ENCODE measurements around the gene FAT1.

Gene FAT1

DNA sequence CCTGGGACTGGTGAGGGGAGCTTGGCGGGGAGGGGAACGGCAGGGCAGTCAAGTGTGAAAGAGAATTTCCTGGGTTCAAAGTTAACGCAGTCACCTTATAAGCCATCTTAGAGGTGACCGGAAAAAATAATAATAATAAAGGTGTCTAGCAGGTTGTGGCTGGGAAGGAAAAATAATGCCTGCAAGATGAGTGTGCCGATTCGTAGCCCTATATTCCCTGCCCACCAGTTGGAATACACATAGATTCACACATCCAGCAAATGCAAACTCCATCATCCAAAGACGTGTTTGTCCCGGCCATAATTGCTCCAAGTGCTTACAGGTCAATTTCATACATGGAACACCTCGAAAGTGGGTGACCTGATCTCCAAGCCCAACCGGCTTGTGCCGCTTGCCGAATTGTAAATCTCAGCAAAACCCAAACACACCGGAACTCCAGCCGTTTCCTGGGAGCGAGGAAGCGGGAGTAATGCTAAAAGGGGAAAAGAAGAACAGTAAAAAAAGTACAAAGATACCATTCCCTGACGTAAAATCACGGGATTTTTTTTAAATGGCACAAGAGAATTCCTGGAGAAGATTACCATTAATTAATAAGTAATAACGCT is 1.3 kb upstream of the FAT1 start:
- TF ChIP-seq, protein P1, sequence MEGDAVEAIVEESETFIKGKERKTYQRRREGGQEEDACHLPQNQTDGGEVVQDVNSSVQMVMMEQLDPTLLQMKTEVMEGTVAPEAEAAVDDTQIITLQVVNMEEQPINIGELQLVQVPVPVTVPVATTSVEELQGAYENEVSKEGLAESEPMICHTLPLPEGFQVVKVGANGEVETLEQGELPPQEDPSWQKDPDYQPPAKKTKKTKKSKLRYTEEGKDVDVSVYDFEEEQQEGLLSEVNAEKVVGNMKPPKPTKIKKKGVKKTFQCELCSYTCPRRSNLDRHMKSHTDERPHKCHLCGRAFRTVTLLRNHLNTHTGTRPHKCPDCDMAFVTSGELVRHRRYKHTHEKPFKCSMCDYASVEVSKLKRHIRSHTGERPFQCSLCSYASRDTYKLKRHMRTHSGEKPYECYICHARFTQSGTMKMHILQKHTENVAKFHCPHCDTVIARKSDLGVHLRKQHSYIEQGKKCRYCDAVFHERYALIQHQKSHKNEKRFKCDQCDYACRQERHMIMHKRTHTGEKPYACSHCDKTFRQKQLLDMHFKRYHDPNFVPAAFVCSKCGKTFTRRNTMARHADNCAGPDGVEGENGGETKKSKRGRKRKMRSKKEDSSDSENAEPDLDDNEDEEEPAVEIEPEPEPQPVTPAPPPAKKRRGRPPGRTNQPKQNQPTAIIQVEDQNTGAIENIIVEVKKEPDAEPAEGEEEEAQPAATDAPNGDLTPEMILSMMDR (IDR thresholded peaks at IDR 0.05; ENCODE audit: low read depth, low read length) = no peak
- peak overlapping the region; percentile 73 to 82 for H3K4me3 ChIP-seq (replicated peaks in 1 of 2; ENCODE audit: low read depth in 2 of 2, low read length in 2 of 2)
- DNase-seq (ENCODE audit: low read depth in 2 of 2) = peak; percentile 29 to 55

DNA sequence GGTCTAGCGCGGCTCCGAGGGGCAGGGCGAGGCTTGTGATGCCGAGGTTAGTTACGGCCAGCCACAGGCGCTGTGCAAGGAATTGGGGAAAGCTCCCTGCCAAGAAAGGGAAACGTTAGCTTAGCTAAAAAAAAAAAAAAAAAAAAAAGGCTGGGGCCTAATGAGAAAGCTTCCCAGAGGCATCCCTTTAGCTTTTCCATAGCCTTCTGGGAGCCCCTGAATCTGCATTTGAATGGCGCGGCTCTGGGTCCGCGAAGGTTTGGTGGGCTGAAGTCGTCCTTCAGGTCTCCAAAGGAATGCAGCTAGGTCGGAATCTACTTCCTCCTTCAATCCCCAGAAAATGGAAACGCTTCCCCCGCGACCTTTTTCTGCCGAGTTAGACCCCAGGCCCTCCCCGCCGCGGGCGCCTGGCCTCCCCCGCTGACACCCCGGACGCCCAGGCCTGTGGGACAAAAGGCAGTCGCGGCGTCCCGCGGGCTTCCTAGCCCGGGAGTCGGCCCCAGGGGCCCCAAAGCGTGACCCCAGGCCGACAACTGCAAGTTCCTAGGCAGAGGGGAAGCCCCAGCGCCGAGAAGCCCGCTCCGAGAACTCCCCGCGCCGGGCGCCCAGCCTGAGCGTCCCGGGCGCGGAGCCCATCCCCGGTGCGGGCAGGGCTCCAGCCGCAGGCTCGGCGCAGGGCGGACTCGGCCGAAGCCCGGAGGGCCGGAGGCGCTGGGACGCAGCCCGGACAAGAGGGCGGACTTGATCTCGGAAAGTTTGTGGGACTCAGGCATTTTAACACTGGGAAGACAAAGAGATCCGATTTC is 605 bp upstream of the FAT1 start:
- H3K4me3 ChIP-seq (replicated peaks in 1 of 2; ENCODE audit: low read depth in 2 of 2, low read length in 2 of 2) = peak overlapping the region; percentile 73 to 82
- TF ChIP-seq, protein P1 (IDR thresholded peaks at IDR 0.05; ENCODE audit: low read depth, low read length) = no peak
- peak in 1 of 2 donors; percentile 76 for DNase-seq (ENCODE audit: low read depth in 2 of 2)

DNA sequence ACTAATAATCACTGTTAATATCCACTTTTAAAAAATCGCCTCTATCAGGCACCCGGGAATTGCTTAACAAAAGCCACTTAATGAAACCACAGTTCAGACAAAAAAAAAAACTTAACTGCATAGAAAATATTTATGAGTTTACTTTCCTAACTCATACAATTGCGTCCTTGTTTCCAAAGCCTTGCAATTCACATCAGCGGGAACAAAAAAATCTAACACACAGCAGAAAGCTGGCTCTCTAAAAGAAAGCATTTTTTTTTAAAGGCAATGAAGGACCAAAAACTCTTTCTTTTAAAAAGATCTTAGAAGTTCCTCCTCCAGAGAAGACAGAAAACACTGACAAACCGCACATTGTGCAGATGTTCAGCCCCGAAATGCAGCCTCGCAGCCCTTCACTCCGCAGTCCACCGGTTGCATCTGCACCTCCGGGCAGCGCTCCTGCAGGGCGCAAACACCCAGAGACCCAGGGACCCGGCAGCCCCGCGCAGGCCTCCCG is 812 bp downstream of the FAT1 start:
- TF ChIP-seq, protein P1 (IDR thresholded peaks at IDR 0.05; ENCODE audit: low read depth, low read length) = no peak
- peak in 1 of 2 donors; percentile 56 for DNase-seq (ENCODE audit: low read depth in 2 of 2)
- H3K4me3 ChIP-seq (replicated peaks in 1 of 2; ENCODE audit: low read depth in 2 of 2, low read length in 2 of 2) = peak overlapping the region; percentile 82 to 92

DNA sequence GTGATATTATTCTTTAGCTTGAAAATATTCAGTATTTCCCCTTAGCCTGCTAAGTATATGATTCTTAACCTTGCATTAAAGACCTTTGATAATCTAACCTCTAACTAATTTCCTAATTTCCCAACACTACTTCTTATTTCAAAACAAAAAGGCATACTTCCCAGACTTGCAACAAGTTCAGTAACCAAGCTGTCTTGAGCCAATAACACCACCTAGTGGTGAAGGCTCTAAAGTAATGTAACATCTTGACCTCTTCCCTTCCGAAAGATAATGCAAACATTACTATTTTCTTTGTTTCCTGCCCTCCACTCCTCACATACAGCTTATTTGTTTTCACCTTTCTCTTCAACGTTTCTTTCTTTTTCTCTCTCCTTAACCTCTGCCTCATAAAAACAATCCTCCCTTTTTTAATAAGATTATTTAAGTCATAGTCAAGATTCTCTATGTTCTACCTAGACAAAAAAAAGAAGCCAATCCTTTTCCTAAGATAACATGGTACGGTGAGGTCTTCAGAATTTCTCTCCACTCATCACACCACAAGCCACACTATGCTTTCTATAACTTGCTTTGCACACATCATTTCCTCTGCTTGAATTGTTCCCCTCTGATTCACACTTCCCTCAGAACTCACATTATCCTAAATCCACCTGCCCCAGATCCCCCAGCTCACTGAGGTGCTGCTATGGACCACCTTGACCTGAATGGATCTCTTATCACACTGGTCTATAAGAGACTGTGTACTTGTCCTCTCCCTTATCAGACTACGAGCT is 3.5 kb downstream of the FAT1 start:
- TF ChIP-seq, protein P1 (IDR thresholded peaks at IDR 0.05; ENCODE audit: low read depth, low read length) = peak; percentile 55
- H3K4me3 ChIP-seq (replicated peaks in 1 of 2; ENCODE audit: low read depth in 2 of 2, low read length in 2 of 2) = no peak overlapping the region
- DNase-seq (ENCODE audit: low read depth in 2 of 2) = peak; percentile 70 to 81

DNA sequence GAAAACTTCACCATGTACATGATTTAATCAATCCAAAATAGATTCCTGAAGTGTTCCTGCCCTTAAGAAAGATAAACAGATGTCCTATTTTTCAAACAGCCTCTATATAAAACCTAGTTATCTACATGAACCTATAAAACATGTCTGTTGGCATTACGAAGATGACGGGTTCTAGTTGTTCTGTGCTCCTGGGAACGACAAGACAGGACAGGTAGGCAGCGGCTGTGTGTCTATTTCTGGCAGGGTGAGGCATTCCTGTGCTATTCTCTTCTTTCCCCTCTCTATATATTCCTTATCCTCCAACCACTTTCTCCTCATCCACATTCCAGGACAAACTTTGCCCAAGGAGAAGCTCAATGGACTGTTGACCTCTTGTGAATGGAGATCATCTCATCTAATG is 6.1 kb downstream of the FAT1 start:
- no peak overlapping the region for H3K4me3 ChIP-seq (replicated peaks in 1 of 2; ENCODE audit: low read depth in 2 of 2, low read length in 2 of 2)
- TF ChIP-seq, protein P1 (IDR thresholded peaks at IDR 0.05; ENCODE audit: low read depth, low read length) = no peak
- no peak for DNase-seq (ENCODE audit: low read depth in 2 of 2)

DNA sequence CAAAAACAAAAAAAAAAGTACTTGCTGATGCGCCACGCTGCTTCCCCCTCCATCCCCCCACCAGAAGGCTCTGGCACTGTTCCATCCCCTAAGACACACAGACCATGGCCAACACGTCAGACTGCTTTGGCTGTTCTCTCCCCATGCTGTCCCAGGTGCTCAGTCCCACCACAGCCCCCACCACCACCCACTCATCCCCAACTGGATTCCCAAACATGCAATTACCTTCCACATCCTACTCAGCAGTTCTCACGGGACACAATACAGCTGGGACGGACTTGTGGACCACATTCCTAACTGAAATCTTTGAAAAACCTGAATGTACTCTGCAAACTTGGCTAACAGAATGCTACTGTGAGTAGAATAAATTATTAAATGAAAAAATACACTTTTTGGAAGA is 8.6 kb downstream of the FAT1 start:
- no peak overlapping the region for H3K4me3 ChIP-seq (replicated peaks in 1 of 2; ENCODE audit: low read depth in 2 of 2, low read length in 2 of 2)
- no peak for DNase-seq (ENCODE audit: low read depth in 2 of 2)
- TF ChIP-seq, protein P1 (IDR thresholded peaks at IDR 0.05; ENCODE audit: low read depth, low read length) = no peak
